Stimulated activated CD8-positive, alpha-beta memory T cell treated with anti-CD3 and anti-CD28 coated beads, Interleukin-12 subunit alpha, Interleukin-12 subunit beta, amount 100 ng/mL, for 24 hours (primary cell): ENCODE results near the gene SBF2.

Source experiments
- DNase-seq: peaks from one replicate; pipeline ENCODE4 v3.0.0-alpha.2; 2020; ENCODE audit errors: extremely low read depth

Gene SBF2

GRCh38 chr11:9899676-9900075 lies 394.3 kb downstream of the SBF2 start:
- no peak for DNase-seq

- DNase-seq, result no peak
Measured at GRCh38 chr11:9896902-9897301, 397.1 kb downstream of the SBF2 start.

GRCh38 chr11:9895006-9895405 lies 399.0 kb downstream of the SBF2 start:
- no peak for DNase-seq

GRCh38 chr11:9893474-9893873 lies 400.5 kb downstream of the SBF2 start:
- no peak for DNase-seq

GRCh38 chr11:9888938-9889337 lies 405.1 kb downstream of the SBF2 start:
- no peak for DNase-seq

DNA sequence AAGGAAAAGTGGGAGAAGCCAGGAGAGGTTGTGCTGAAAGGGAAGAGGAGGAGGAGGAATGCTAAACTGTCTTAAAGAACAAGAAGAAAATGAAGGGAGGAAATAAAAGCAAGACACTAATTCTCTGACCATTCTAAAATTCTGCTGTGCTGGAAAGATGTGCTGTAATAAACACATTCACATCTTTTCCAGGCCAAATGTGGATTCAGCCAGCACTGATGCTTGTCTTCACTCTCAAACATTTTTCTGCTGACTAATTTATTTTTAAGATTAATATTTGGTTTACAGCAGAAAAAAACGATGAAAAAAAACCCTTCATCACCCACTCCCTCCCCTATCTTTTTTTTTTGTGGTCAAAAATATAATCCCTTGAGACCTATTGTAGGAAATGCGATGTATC lies 406.5 kb downstream of the SBF2 start:
- no peak for DNase-seq

GRCh38 chr11:9886595-9886994 lies 407.4 kb downstream of the SBF2 start:
- no peak for DNase-seq

DNA sequence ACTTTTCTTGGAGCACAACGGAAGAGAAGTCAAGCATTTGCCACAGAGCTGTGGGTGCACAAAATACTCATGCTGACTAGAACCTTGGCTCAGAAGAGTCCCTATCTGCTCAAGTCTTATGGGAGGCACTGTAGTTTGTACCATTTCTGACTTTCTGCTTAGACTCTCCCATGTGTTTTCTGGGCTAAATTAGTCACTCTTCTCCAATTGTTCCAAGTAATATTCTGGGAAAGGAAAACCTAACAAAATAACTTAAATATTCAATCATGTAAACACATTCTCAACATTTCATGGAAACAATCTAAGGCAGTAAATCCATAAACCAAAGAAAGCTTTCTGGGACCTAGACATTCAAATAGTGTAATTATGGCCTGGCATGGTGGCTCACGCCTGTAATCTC lies 409.4 kb downstream of the SBF2 start:
- DNase-seq, result no peak

GRCh38 chr11:9880657-9881056 lies 413.4 kb downstream of the SBF2 start:
- DNase-seq, result no peak

GRCh38 chr11:9878936-9879335 lies 415.1 kb downstream of the SBF2 start:
- no peak for DNase-seq

DNA sequence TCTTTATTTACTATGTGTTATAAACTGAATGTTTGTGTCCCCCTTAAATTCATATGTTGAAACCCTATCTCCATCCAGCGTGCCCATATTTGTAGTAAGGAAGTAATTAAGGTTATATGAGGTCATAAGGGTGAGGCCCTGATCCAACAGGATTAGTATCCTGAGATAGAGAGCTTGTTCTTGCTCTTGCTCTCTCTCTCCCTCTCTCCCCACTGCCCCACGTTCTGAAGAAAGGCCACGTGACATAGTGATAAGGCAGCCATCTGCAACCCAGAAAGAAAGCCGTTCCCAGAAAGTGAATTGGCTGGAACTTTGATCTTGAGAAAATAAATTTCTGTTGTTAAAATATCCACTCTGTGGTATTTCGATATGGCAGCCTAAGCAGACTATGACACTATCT lies 417.7 kb downstream of the SBF2 start:
- no peak for DNase-seq

DNA sequence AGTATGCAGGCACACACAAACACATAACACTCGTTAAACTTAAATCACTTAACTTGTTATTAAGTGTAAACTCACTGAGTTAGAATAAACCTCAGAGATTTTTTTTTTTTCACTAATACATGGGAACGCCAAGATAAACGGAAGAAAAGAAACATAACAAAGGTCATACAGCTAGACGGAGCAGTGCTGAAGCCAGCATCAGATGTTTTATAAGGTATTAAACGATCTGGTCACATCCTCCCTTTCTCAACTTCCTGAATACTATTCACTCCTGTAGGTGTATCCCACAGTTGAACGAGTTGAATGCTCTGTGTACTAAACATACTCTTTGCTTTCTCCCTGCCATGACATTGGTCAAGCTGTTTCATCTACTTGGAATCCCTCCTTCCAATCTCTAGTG lies 418.2 kb downstream of the SBF2 start:
- no peak for DNase-seq

GRCh38 chr11:9875399-9875798 lies 418.6 kb downstream of the SBF2 start:
- no peak for DNase-seq

- no peak for DNase-seq
Measured at GRCh38 chr11:9874466-9874865, 419.6 kb downstream of the SBF2 start.

GRCh38 chr11:9868641-9869040 lies 425.4 kb downstream of the SBF2 start:
- DNase-seq, result no peak

DNA sequence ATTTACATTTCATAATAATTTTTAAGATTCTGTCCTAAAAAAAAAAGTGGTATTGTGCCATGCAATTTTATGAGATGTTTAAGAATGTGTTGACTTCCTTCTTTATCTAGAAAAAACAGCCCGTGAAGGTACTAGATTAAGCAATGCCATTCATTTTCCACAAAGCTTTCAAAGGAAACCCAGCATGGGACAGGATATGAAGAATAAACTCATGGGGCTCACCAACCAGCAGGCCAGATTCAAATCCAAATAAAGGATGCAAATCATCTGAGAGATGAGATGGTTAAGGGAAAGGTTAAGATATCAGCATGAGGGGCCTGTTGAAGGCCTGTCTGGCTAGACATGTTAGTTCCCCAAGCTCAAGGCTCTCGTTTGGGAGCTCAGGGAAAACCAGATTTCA lies 431.0 kb downstream of the SBF2 start:
- no peak for DNase-seq

- DNase-seq, result no peak
Measured at GRCh38 chr11:9861860-9862725, 431.9 kb downstream of the SBF2 start.

DNA sequence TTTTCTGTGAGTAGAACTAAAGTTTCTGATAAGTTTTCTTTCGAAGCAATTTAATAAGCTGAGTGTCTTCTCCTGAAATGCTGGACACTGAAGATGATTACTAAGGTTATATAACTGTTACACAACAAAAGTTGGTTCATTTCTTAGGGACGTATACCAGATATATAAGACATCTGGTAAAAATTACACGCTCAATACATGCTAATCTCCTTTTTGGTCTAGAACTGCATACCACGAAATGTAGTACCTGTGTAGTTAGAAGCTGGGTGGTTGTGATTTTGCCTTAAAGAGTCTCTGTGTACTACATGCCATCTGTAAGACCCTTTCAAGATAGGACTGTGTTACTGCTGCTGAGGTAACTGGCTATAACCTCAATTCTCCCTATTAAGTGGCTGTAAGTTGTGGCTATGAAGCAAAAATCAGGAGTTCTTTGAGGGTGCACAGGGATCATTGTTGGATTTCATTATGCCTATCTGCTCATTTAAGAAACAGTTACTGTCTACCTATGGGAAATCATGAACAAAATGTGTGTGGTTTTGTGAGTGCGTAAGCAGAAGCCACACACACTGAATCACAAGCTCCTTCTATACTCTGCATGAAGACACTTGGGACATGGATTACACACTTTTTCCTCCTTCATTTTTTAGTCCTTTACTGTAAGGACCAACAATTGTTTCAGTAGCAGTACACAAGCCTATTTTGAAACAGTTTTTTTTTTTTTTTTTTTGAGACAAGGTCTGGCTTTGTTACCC lies 434.3 kb downstream of the SBF2 start:
- DNase-seq, result no peak

GRCh38 chr11:9858822-9859221 lies 435.2 kb downstream of the SBF2 start:
- DNase-seq, result no peak

- DNase-seq, result no peak
Measured at GRCh38 chr11:9858218-9858617, 435.8 kb downstream of the SBF2 start.

GRCh38 chr11:9855579-9856287 lies 438.3 kb downstream of the SBF2 start:
- DNase-seq, result no peak

DNA sequence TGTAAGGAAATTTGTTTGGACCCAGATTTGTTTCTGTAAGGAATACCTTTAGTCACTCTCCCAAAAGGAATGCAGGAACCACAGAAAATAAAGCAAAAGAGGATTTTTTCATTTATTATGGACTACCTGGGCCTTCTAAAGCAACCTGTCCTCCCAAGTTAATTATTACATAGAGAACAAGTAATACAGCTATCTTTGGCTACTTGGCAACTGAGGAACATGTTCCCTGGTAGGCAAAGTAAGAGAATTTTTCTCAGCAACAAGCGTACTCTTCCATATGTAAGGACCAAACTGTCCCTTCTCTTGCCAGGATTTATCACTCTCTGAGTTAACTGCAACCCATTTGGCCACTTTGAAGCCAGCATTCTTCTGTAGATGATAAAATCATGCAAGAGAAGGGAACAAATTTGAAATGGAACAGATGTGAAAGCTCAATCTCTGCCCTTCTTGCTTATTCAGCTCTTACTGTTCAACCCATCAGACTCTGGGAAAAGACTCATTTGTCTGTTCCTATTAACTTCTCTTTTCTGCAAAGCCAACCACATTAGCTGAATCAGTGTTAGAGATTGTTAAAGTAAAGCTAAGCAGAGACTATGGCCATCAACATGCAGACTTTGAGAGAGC lies 440.0 kb downstream of the SBF2 start:
- no peak for DNase-seq
